KMS-11 (cell line): ENCODE results near the gene MTUS2.

Experiments
- H2AFZ ChIP-seq: fragments of 200-600 bp; sonication (generic); 2 replicates; pipeline ENCODE4 v1.6.1; 2016; ENCODE audit warnings: antibody characterized with exemption, mixed run types, low read depth
- H3K27ac ChIP-seq: fragments of 200-600 bp; sonication (generic); 2 replicates; pipeline ENCODE4 v1.6.1; 2016; ENCODE audit warnings: mild to moderate bottlenecking, mixed run types
- H3K27me3 ChIP-seq: fragments of 200-600 bp; sonication (generic); 2 replicates; pipeline ENCODE4 v1.6.1; 2017; ENCODE audit warnings: mild to moderate bottlenecking, low read depth, mixed run types, moderate library complexity; ENCODE audit not compliant: insufficient read depth
- H3K36me3 ChIP-seq: fragments of 200-600 bp; sonication (generic); 2 replicates; pipeline ENCODE4 v1.6.1; 2017; ENCODE audit warnings: mild to moderate bottlenecking, mixed run types; ENCODE audit not compliant: insufficient read depth
- H3K4me1 ChIP-seq: fragments of 200-600 bp; sonication (generic); 2 replicates; pipeline ENCODE4 v1.6.1; 2016; ENCODE audit warnings: mild to moderate bottlenecking, low read depth, mixed run types; ENCODE audit not compliant: poor library complexity, severe bottlenecking
- H3K4me2 ChIP-seq: fragments of 200-600 bp; sonication (generic); 2 replicates; pipeline ENCODE4 v1.7.0; 2016; ENCODE audit warnings: mild to moderate bottlenecking, mixed run types
- H3K4me3 ChIP-seq: fragments of 200-600 bp; sonication (generic); IDR thresholded peaks from 2 replicates; pipeline ENCODE4 v1.6.1; 2017; ENCODE audit warnings: low read depth, low read length, mixed read lengths; ENCODE audit not compliant: insufficient read depth
- H3K79me2 ChIP-seq: fragments of 200-600 bp; sonication (generic); 2 replicates; pipeline ENCODE4 v1.6.1; 2016; ENCODE audit warnings: low read depth, mixed run types; ENCODE audit not compliant: insufficient read depth
- H3K9ac ChIP-seq: fragments of 200-600 bp; sonication (generic); 2 replicates; pipeline ENCODE4 v1.6.1; 2016; ENCODE audit warnings: mild to moderate bottlenecking, mixed run types
- H4K20me1 ChIP-seq: fragments of 200-600 bp; sonication (generic); 2 replicates; pipeline ENCODE4 v1.6.1; 2016; ENCODE audit warnings: mild to moderate bottlenecking, mixed run types; ENCODE audit not compliant: insufficient read depth
- CTCF ChIP-seq: fragments of 200-600 bp; sonication (generic); conservative IDR thresholded peaks from 2 replicates; pipeline ENCODE4 v1.6.1; 2017; ENCODE audit warnings: low read depth, mild to moderate bottlenecking, antibody characterized with exemption, low read length, moderate library complexity, mixed read lengths

The MTUS2 gene

GRCh38 chr13:29474991-29475390, 654.9 kb downstream of the MTUS2 start:
- no peaks in the 10 kb centered on the region for H3K4me1 ChIP-seq
- H3K27ac ChIP-seq, result no peak overlapping the region
- H3K27me3 ChIP-seq, result no peaks in the 10 kb centered on the region
- no peak overlapping the region for H3K4me2 ChIP-seq
- H3K36me3 ChIP-seq, result no peaks in the 10 kb centered on the region
- H3K4me3 ChIP-seq, result no peak overlapping the region
- H2AFZ ChIP-seq, result no peak overlapping the region
- H3K9ac ChIP-seq, result no peak overlapping the region
- H4K20me1 ChIP-seq, result no peaks in the 10 kb centered on the region
- H3K79me2 ChIP-seq, result no peaks in the 10 kb centered on the region
- no peak for TF ChIP-seq CTCF

- H3K4me3 ChIP-seq, result no peak overlapping the region
These were observed 655.9 kb downstream of the MTUS2 start for GRCh38 chr13:29476046-29476445.

GRCh38 chr13:29479716-29480492, 659.8 kb downstream of the MTUS2 start:
- no peaks in the 10 kb centered on the region for H3K79me2 ChIP-seq
- H4K20me1 ChIP-seq, result no peaks in the 10 kb centered on the region
- H3K4me2 ChIP-seq, result no peak overlapping the region
- H3K36me3 ChIP-seq, result no peaks in the 10 kb centered on the region
- no peaks in the 10 kb centered on the region for H3K27me3 ChIP-seq
- no peak for TF ChIP-seq CTCF
- no peak overlapping the region for H2AFZ ChIP-seq
- H3K4me1 ChIP-seq, result no peaks in the 10 kb centered on the region
- no peak overlapping the region for H3K4me3 ChIP-seq
- H3K27ac ChIP-seq, result no peak overlapping the region
- H3K9ac ChIP-seq, result no peak overlapping the region

More at GRCh38 chr13:29476046-29476445, 655.9 kb downstream of the MTUS2 start:
- TF ChIP-seq CTCF, result no peak
- H2AFZ ChIP-seq, result no peak overlapping the region
- no peaks in the 10 kb centered on the region for H3K36me3 ChIP-seq
- no peak overlapping the region for H3K27ac ChIP-seq
- no peaks in the 10 kb centered on the region for H3K4me1 ChIP-seq
- no peaks in the 10 kb centered on the region for H3K79me2 ChIP-seq
- no peaks in the 10 kb centered on the region for H4K20me1 ChIP-seq
- H3K4me2 ChIP-seq, result no peak overlapping the region
- no peaks in the 10 kb centered on the region for H3K27me3 ChIP-seq
- no peak overlapping the region for H3K9ac ChIP-seq

- Histone ChIP-seq H3K9ac (no peak overlapping the region), H3K4me3 (no peak overlapping the region), H3K27ac (no peak overlapping the region), H3K4me2 (no peak overlapping the region), H4K20me1 (no peaks in the 10 kb centered on the region), H2AFZ (no peak overlapping the region), H3K79me2 (no peaks in the 10 kb centered on the region), H3K4me1 (no peaks in the 10 kb centered on the region), H3K27me3 (no peaks in the 10 kb centered on the region), H3K36me3 (no peaks in the 10 kb centered on the region)
- TF ChIP-seq CTCF, result no peak
These were observed 660.9 kb downstream of the MTUS2 start for GRCh38 chr13:29480893-29481525.
